Endodermal cell (in vitro differentiated cells): Measurements from ENCODE around the gene DOCK2. TPM values are rescaled to one million over a fixed set of nuclear protein-coding genes. Genes with fewer than 3 reads are reported as not detected.
A peak's percentile ranks its signal among the peaks of the same experiment; 100 is the strongest.

Experiments used
- DNase-seq: peaks from one replicate; pipeline ENCODE4 v3.0.0-alpha.2; 2017
- H3K27ac ChIP-seq: 2 replicates; pipeline ENCODE4 v1.5.1; 2013; ENCODE audit warnings: mild to moderate bottlenecking, low read depth, low read length, moderate library complexity
- H3K27me3 ChIP-seq: 2 replicates; pipeline ENCODE4 v1.6.1; 2013; ENCODE audit warnings: mild to moderate bottlenecking, low read length, moderate library complexity; ENCODE audit not compliant: insufficient read depth, control insufficient read depth, poor library complexity, severe bottlenecking
- H3K36me3 ChIP-seq: 2 replicates; pipeline ENCODE4 v1.7.0; 2013; ENCODE audit warnings: mild to moderate bottlenecking, low read length, moderate library complexity; ENCODE audit not compliant: control insufficient read depth, insufficient read depth
- H3K4me1 ChIP-seq: one replicate; pipeline ENCODE4 v1.7.0; 2013; ENCODE audit warnings: low read length; ENCODE audit not compliant: control insufficient read depth, insufficient read depth
- H3K4me3 ChIP-seq: 2 replicates; pipeline ENCODE4 v1.5.1; 2013; ENCODE audit warnings: mild to moderate bottlenecking, low read length, moderate library complexity
- H3K9ac ChIP-seq: 2 replicates; pipeline ENCODE4 v1.6.1; 2013; ENCODE audit warnings: mild to moderate bottlenecking, low read length, moderate library complexity; ENCODE audit not compliant: poor library complexity, severe bottlenecking; ENCODE audit errors: extremely low read depth
- H3K9me3 ChIP-seq: 2 replicates; pipeline ENCODE4 v1.6.1; 2013; ENCODE audit warnings: mild to moderate bottlenecking, low read length, moderate library complexity; ENCODE audit not compliant: control insufficient read depth
- H3K27ac Mint-ChIP-seq: 2 replicates; pipeline ENCODE4 v1.8.0; 2020; ENCODE audit warnings: mixed read lengths
- H3K27me3 Mint-ChIP-seq: 2 replicates; pipeline ENCODE4 v1.8.0; 2021; ENCODE audit warnings: mild to moderate bottlenecking, mixed read lengths; ENCODE audit not compliant: insufficient read depth
- H3K36me3 Mint-ChIP-seq: 2 replicates; pipeline ENCODE4 v1.8.0; 2020; ENCODE audit warnings: low read depth, mixed read lengths
- H3K4me1 Mint-ChIP-seq: 2 replicates; pipeline ENCODE4 v1.8.0; 2020; ENCODE audit warnings: mixed read lengths
- H3K4me3 Mint-ChIP-seq: 2 replicates; pipeline ENCODE4 v1.8.0; 2020; ENCODE audit warnings: mild to moderate bottlenecking, moderate library complexity, mixed read lengths
- H3K9me3 Mint-ChIP-seq: 2 replicates; pipeline ENCODE4 v1.8.0; 2020; ENCODE audit warnings: mild to moderate bottlenecking, mixed read lengths
- CTCF ChIP-seq: fragments of 200-600 bp; sonication (generic); conservative IDR thresholded peaks from 2 replicates; pipeline ENCODE4 v1.5.0; 2021; ENCODE audit warnings: antibody characterized with exemption, mild to moderate bottlenecking
- WGBS, 2 experiments: methylation state at CpG; one replicate each; pipeline versions ENCODE4 v1.1.5 to v1.1.7; 2013; ENCODE audit warnings: missing lambda C conversion rate in 2 of 2, mixed read lengths in 1 of 2; ENCODE audit not compliant: insufficient coverage in 1 of 2, insufficient read length in 1 of 2; 5-methylcytosine and 5-hydroxymethylcytosine counted together
- total RNA-seq, 2 donors: library from RNA; stranded (reverse); fragmentation: NEBNext Ultra II Directional in 1 of 2; extraction: Animal tissue kit (Norgen Biotek cat#: 25700) in 1 of 2; gene quantifications; 2 replicates in 1 of 2; 3 replicates in 1 of 2; pipeline ENCODE4 v1.2.1, GENCODE V29; 2021

Gene DOCK2
- total RNA-seq, 2 donors from 2014 or later = 2.6 to 3.9 TPM

- Mint-ChIP-seq H3K27ac (no peak overlapping the region), H3K4me3 (peak overlapping the region; percentile 62), H3K36me3 (no peaks in the 10 kb centered on the region), H3K27me3 (peaks cover 48% of the 10 kb centered on the region), H3K9me3 (peaks cover 12% of the 10 kb centered on the region), H3K4me1 (no peaks in the 10 kb centered on the region)
- 51 to 82% methylated on average over 3 to 18 of the region's 18 CpGs for WGBS, 2 experiments
- Histone ChIP-seq H3K4me3 (no peak overlapping the region), H3K36me3 (no peaks in the 10 kb centered on the region), H3K4me1 (no peaks in the 10 kb centered on the region), H3K9me3 (peaks cover 20% of the 10 kb centered on the region), H3K27me3 (peaks cover 14% of the 10 kb centered on the region), H3K9ac (no peak overlapping the region), H3K27ac (no peak overlapping the region)
- TF ChIP-seq CTCF = no peak
- no peak for DNase-seq
Observed at GRCh38 chr5:169637549-169638121, 560 bp downstream of the DOCK2 start.

- H3K27ac ChIP-seq = no peak overlapping the region
- Mint-ChIP-seq H3K4me3 (no peak overlapping the region), H3K27ac (no peak overlapping the region), H3K9me3 (peaks cover 9% of the 10 kb centered on the region), H3K36me3 (no peaks in the 10 kb centered on the region), H3K27me3 (peaks cover 49% of the 10 kb centered on the region), H3K4me1 (peaks cover 5% of the 10 kb centered on the region)
- H3K9ac ChIP-seq = no peak overlapping the region
- H3K4me3 ChIP-seq = no peak overlapping the region
- H3K9me3 ChIP-seq = peaks cover 10% of the 10 kb centered on the region
- no peak for TF ChIP-seq CTCF
- H3K27me3 ChIP-seq = peaks cover 14% of the 10 kb centered on the region
- WGBS, 2 experiments = 65 to 80% methylated on average over 5 to 6 of the region's 6 CpGs
- peak; percentile 62 for DNase-seq
- no peaks in the 10 kb centered on the region for H3K36me3 ChIP-seq
- no peaks in the 10 kb centered on the region for H3K4me1 ChIP-seq
Observed at GRCh38 chr5:169641253-169641652, 4.2 kb downstream of the DOCK2 start.

GRCh38 chr5:169646856-169647255 lies 9.8 kb downstream of the DOCK2 start:
- no peaks in the 10 kb centered on the region for H3K36me3 Mint-ChIP-seq
- Histone ChIP-seq H3K27me3 (no peaks in the 10 kb centered on the region), H3K9me3 (no peaks in the 10 kb centered on the region), H3K4me3 (no peak overlapping the region), H3K4me1 (peaks cover 3% of the 10 kb centered on the region), H3K9ac (no peak overlapping the region), H3K27ac (no peak overlapping the region), H3K36me3 (no peaks in the 10 kb centered on the region)
- H3K27ac Mint-ChIP-seq = no peak overlapping the region
- WGBS, 2 experiments = 91 to 93% methylated on average over 3 of the region's 3 CpGs
- DNase-seq = no peak
- H3K27me3 Mint-ChIP-seq = peaks cover 10% of the 10 kb centered on the region
- no peak for TF ChIP-seq CTCF
- no peak overlapping the region for H3K4me3 Mint-ChIP-seq
- peaks cover 32% of the 10 kb centered on the region for H3K4me1 Mint-ChIP-seq
- no peaks in the 10 kb centered on the region for H3K9me3 Mint-ChIP-seq
